ENCODE results near the gene IFT27. TPM values are rescaled to one million over a fixed set of nuclear protein-coding genes. Genes with fewer than 3 reads are reported as not detected.

The IFT27 gene
- total and polyA plus RNA-seq, 8 donors = 11.7 to 23.8 (median 15.4) TPM

DNA sequence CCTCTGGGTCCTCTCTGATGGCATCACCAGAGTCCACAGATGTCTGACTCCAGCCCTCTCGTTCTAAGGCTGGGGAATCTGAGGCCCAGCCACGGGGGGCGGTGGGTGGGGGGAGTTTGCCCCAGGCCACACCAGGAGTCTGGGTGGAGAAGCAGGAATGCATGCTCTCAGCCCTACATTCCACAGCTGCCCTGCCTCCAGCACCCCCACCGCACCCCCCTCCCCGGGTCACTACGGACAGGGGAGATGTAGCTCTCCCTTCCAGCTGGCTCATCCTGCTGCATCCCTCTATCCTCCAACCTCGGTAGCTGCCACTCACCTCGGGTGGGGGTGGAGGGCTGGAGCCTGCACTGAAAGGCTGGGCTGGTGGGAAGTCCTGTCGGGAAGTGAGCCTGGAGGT, 43.2 kb upstream of the IFT27 start:
- H3K36me3 ChIP-seq = no peaks in the 10 kb centered on the region
- TF ChIP-seq, protein P1, sequence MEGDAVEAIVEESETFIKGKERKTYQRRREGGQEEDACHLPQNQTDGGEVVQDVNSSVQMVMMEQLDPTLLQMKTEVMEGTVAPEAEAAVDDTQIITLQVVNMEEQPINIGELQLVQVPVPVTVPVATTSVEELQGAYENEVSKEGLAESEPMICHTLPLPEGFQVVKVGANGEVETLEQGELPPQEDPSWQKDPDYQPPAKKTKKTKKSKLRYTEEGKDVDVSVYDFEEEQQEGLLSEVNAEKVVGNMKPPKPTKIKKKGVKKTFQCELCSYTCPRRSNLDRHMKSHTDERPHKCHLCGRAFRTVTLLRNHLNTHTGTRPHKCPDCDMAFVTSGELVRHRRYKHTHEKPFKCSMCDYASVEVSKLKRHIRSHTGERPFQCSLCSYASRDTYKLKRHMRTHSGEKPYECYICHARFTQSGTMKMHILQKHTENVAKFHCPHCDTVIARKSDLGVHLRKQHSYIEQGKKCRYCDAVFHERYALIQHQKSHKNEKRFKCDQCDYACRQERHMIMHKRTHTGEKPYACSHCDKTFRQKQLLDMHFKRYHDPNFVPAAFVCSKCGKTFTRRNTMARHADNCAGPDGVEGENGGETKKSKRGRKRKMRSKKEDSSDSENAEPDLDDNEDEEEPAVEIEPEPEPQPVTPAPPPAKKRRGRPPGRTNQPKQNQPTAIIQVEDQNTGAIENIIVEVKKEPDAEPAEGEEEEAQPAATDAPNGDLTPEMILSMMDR (IDR thresholded peaks at IDR 0.05) = no peak
- intact Hi-C loops (cut with DNase I) = no loop called here
- peaks cover 0 to 26% (median 4%) of the 10 kb centered on the region in 4 donors for H3K27me3 ChIP-seq
- no peak overlapping the region for H3K4me3 ChIP-seq
- ATAC-seq = no peak
- FAIRE-seq = no peak
- no peak for DNase-seq
- H3K4me1 ChIP-seq = peaks cover 5 to 13% (median 7%) of the 10 kb centered on the region in 3 donors
- WGBS, 2 donors = 12 to 23% methylated on average over 9 of the region's 9 CpGs
- H3K9me3 ChIP-seq = no peaks in the 10 kb centered on the region
- H3K27ac ChIP-seq = no peak overlapping the region

- no peaks in the 10 kb centered on the region for H3K9me3 ChIP-seq
- ATAC-seq = no peak
- FAIRE-seq = no peak
- H3K36me3 ChIP-seq = no peaks in the 10 kb centered on the region
- no peak for DNase-seq
- TF ChIP-seq, protein P1 (IDR thresholded peaks at IDR 0.05) = no peak
- no peak overlapping the region for H3K27ac ChIP-seq
- peaks cover 0 to 26% (median 4%) of the 10 kb centered on the region in 4 donors for H3K27me3 ChIP-seq
- H3K4me3 ChIP-seq = no peak overlapping the region
- peaks cover 5 to 13% (median 7%) of the 10 kb centered on the region in 3 donors for H3K4me1 ChIP-seq
- intact Hi-C loops (cut with DNase I) = no loop called here
- 63 to 71% methylated on average over 5 to 6 of the region's 6 CpGs for WGBS, 2 donors
Observed at GRCh38 chr22:36818010-36818642, 42.2 kb upstream of the IFT27 start.

DNA sequence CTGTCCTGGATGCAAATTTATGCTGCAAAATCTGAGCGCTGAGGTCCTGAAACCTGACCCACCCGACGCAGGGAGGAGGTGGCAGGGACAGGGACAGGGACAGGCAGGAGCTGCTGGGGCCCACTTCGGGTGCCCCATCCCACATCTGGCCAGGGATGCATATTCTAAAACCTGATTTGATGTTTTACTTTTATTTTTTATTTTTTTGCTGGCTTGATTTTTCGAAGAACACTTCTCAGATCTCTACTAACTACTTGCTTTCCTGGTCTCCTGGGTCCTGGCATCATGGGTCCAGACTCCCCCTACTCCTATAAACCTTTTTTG, 41.6 kb upstream of the IFT27 start:
- ATAC-seq = no peak
- TF ChIP-seq, protein P1 (IDR thresholded peaks at IDR 0.05) = no peak
- Histone ChIP-seq H3K36me3 (no peaks in the 10 kb centered on the region), H3K4me1 (peaks cover 5 to 13% (median 7%) of the 10 kb centered on the region in 3 donors), H3K9me3 (no peaks in the 10 kb centered on the region), H3K27ac (no peak overlapping the region), H3K4me3 (peak overlapping the region in 1 of 4 donors; percentile 29), H3K27me3 (peaks cover 0 to 26% (median 4%) of the 10 kb centered on the region in 4 donors)
- WGBS, 2 donors = 29 to 40% methylated on average over 5 of the region's 5 CpGs
- FAIRE-seq = no peak
- DNase-seq = no peak
- intact Hi-C loops (cut with DNase I) = no loop called here

GRCh38 chr22:36816636-36817524, 41.0 kb upstream of the IFT27 start, which contains the start of gene PVALB:
Gene PVALB, minus strand, starts transcription at chr22:36817035. Its CDS starts 30 bp downstream, at chr22:36817005.
- peak within 1 kb of the TSS in 2 of 4 donors; percentile 0 to 29 for H3K4me3 ChIP-seq
- FAIRE-seq (no peak), DNase-seq (peak in 3 of 6 donors; percentile 36 to 79 (median 47)), ATAC-seq (peak; percentile 88 to 90 (median 90))
- intact Hi-C loops (cut with DNase I) = no loop called here
- H3K27me3 ChIP-seq = peaks cover 0 to 25% (median 4%) of the 10 kb centered on the region in 4 donors
- peaks cover 5 to 13% (median 7%) of the 10 kb centered on the region in 3 donors for H3K4me1 ChIP-seq
- no peaks in the 10 kb centered on the region for H3K9me3 ChIP-seq
- TF ChIP-seq, protein P1 (IDR thresholded peaks at IDR 0.05) = no peak
- H3K27ac ChIP-seq = no peak within 1 kb of the TSS
- 1% methylated on average over 51 to 75 of the region's 75 CpGs for WGBS, 2 donors
- H3K36me3 ChIP-seq = no peaks in the 10 kb centered on the region

Measured in pancreas (tissue), 10 donors.